Measurements from ENCODE around the gene TNP1.

TNP1 gene

GRCh38 chr2:216842636-216843035 lies 17.2 kb downstream of the TNP1 start:
- DNase-seq (ENCODE audit: insufficient read length, low spot score) (no peak), FAIRE-seq (no peak)
- TF ChIP-seq CTCF (IDR thresholded peaks at IDR 0.05; ENCODE audit: insufficient read depth, missing control alignments), result no peak

GRCh38 chr2:216839688-216840087 lies 20.2 kb downstream of the TNP1 start:
- no peak for DNase-seq (ENCODE audit: insufficient read length, low spot score)
- FAIRE-seq, result no peak
- TF ChIP-seq CTCF (IDR thresholded peaks at IDR 0.05; ENCODE audit: insufficient read depth, missing control alignments), result no peak

- no peak for DNase-seq (ENCODE audit: insufficient read length, low spot score)
- FAIRE-seq, result no peak
- no peak for TF ChIP-seq CTCF (IDR thresholded peaks at IDR 0.05; ENCODE audit: insufficient read depth, missing control alignments)
Observed at GRCh38 chr2:216838151-216838550, 21.7 kb downstream of the TNP1 start.

- DNase-seq (ENCODE audit: insufficient read length, low spot score), result no peak
- FAIRE-seq, result no peak
- TF ChIP-seq CTCF (IDR thresholded peaks at IDR 0.05; ENCODE audit: insufficient read depth, missing control alignments), result no peak
Observed at GRCh38 chr2:216837740-216838139, 22.1 kb downstream of the TNP1 start.

GRCh38 chr2:216833061-216833460 lies 26.8 kb downstream of the TNP1 start:
- DNase-seq (ENCODE audit: insufficient read length, low spot score), result no peak
- no peak for TF ChIP-seq CTCF (IDR thresholded peaks at IDR 0.05; ENCODE audit: insufficient read depth, missing control alignments)

GRCh38 chr2:216830346-216830745 lies 29.5 kb downstream of the TNP1 start:
- no peak for DNase-seq (ENCODE audit: insufficient read length, low spot score)
- FAIRE-seq, result no peak
- TF ChIP-seq CTCF (IDR thresholded peaks at IDR 0.05; ENCODE audit: insufficient read depth, missing control alignments), result no peak

More at GRCh38 chr2:216833061-216833460, 26.8 kb downstream of the TNP1 start:
- FAIRE-seq, result no peak

GRCh38 chr2:216829533-216829932 lies 30.3 kb downstream of the TNP1 start:
- FAIRE-seq (no peak), DNase-seq (ENCODE audit: insufficient read length, low spot score) (no peak)
- no peak for TF ChIP-seq CTCF (IDR thresholded peaks at IDR 0.05; ENCODE audit: insufficient read depth, missing control alignments)

All from D721Med (cell line).